Measurements from ENCODE around the gene MAP3K19. TPM values are rescaled to one million over a fixed set of nuclear protein-coding genes. Genes with fewer than 3 reads are reported as not detected.
A peak's percentile ranks its signal among the peaks of the same experiment; 100 is the strongest.

Gene MAP3K19
- total RNA-seq, 1 experiment from 2014 or later = not detected

DNA sequence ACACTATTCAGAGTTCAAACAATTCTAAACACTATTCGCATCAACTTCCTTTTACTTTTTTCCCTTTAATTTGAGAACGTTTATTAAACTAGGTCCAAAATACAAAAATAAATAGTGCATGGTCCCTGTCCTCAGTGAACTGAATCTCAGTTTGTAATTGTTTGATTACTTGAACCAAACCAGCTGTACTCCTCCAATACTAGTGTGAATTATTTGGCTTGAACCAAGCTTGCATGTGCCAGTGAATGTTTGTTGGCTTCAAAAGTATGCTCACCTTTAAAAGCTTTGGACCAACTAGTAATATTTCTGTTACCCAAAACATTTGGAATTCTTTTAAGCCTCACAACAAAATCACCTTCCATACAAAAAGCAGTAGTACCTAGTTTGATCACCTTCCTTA, 113.1 kb downstream of the MAP3K19 start:
- DNase-seq (ENCODE audit: low read depth) = no peak

DNA sequence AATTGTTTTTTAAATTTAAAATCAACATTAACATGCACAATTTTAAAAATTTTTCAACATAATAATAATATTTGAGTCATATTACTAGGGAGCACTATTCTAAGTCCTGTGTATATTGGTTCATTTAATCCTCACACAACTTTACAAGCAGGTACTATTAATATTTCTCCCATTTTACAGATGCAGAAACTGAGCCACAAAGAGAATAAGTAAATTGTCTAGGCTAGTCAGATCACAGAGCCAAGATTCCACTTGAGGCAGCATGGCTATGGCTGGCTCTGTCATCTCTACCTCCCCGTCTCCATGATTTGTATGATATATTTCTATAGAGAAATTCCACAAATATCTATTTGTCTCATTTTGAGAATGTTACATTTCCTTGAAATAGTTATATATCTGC, 113.5 kb downstream of the MAP3K19 start:
- no peak for DNase-seq (ENCODE audit: low read depth)

DNA sequence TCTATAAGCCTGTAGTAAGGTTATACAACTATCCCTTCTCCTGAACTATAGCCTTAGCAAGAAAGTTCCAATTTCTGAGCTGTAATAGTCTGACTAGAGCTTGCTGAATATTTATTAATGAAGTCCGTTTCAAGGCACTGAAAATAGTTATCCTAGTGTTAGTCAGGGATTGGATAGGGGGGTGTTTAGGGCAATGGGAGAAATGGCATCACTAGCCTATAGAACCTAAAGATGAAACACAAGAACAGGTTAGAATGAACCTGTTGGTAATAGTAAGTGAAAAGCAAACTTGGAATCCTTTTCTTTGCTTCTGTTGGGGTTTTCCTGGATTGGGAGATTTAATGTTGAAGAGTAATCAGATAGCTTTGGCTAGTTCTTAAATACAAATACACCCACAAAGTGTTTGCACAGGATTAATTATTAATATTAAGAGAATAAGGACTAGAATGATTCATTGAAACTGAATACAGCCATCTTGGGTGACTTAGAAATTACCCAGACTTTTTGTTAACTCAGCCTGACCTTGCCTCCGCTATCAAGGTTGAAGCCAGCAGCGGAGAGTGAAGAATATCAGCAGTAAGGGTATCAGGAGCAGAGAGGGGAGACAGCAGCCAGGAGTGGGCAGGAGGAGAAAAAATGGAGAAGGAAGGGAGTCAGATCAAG, 114.3 kb downstream of the MAP3K19 start:
- no peak for DNase-seq (ENCODE audit: low read depth)

DNA sequence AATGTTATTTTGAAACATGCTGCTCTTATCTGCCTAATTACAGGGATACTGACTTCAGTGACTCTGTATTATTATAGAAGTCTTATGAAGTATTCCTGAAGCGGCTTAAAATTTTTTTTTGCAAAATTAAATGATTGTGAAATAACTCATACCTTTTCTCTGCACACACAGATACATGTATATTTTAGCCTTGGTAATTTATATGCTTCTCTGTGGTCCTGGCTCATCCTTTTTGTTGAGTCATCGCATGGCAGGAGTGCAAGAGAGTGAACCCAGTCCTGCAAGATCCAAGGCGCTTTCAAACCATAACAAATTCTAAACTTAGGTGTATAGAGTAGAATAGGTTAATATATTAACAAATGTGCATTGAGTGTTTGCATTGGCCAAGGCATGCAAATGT, 120.1 kb downstream of the MAP3K19 start:
- peak; percentile 49 for DNase-seq (ENCODE audit: low read depth)

DNA sequence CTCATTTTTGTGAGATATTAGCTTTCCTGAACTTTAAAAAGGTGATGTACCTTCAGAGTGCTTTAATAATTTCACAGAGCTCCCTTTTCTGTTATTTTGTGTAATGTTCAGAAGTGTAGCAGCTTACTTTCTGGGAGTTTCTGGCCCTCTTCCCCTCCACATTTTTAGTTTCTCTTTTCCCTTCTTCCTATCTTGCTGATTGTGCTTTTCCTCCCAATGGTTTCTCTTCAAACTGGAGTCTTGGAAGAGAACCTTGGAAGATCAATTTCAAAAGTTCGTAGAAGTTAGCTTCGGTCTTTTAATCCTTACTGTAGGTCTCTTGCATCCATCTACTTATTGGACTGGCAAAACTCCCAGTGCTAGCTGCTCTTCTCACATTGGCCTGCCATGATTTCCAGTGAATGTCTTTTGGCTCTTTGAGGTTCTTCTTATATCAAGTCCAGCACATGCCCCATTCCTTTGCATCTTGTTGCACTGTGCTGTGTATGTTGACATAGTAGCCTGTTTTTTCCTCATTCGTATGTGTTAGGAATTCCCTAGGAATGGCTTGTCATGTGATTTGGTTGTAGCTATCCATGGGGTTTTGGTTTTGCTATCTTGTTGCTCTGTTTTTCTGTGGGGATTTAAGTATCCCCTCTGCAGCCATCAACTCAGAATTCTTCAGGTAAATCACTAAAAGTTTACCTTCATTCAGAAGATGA, 120.9 kb downstream of the MAP3K19 start:
- DNase-seq (ENCODE audit: low read depth) = peak; percentile 12

DNA sequence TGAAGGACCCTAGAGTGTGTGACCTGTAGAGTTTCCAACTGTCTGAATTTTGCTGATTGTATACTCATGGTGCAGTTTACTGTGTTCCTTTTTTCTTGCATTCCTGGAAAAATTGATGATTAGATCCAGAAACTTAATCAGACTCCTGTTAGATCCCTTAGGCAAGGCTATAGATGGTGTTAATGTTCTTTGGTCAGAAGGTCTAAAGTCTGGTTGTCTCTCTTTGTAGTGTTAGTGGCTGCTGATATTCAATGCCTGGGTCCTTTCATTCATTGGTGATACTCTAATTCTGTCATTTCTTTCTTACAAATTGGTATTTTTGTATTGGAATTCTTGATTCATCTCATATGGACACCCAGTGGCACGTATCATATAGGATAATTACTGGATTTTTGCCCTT, 122.3 kb downstream of the MAP3K19 start:
- DNase-seq (ENCODE audit: low read depth) = no peak

DNA sequence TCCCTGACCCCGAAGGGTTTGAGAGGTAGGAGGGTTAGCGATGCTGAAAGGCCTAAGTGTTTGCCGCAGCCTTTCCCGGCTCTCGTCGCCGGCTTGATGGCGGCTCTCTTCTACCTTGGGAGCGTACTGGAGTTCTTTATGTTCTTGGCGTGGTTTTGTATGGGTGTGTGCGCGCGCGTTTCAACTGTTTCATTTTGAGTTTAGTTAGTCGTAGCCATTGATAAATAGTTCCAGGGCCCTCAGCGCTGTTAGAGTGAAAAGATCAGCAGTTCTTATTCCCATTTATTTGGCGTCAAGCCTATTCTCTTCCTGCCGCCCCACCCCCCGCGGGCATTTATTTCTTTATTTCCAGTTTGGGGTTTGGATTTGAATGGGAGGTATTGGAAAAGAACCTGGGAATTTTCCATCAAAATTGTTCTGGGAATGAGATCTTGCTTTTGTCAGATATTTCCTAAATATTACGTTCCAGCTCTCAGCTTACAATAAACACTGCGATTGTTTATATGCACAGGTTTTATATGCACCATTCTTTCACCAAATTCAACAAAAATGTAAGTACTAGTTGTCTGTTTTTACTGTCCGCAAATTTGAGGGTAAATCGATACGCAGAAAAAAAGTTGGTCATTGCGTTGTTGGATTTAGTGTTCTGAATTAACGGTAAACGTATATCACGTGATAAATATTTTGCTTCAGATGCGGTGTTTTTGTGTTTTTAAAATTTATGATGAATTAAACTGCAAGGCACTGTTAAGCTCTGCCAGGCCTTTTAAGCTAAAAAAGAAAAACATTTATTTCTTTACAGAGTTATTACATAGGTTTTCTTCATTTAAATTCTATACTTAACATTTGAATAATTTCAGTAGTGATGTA, 127.7 kb downstream of the MAP3K19 start:
- DNase-seq (ENCODE audit: low read depth) = peak; percentile 40

DNA sequence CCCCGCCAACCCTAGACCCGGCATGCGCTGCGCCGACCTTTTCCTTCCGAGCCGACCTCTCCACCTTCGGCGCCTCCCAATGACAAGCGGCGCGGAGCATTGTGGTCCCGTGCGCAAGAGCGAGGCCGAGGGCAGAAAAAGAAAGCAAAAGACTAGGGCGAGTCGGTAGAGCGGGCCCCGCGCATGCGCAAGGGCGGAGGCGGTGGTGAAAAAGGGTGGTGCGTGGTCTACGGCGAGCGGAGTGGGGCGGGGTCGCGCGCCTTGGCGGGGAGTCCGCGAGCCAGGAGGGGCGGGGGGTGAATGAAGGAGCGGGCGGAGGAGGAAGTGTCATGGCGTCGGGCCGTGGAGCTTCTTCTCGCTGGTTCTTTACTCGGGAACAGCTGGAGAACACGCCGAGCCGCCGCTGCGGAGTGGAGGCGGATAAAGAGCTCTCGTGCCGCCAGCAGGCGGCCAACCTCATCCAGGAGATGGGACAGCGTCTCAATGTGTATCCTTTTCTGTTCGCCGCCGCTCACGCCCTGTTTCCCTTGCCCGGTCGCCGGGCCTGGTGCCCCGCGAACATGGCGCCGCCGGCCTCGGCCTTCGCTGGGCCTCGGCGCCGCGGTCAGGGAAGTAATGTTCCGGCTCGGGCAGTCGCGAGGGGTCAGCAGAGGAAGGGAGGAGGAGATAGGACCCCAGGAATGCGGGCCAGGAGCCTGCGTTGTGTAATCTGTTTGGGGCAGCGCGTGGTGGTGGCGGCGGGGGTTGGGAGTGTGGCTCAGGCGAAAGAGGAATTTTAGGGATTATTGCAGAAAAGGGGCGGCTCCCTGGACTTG, 128.5 kb downstream of the MAP3K19 start, which contains the start of gene CCNT2:
Gene CCNT2 (plus strand): TSS at position 297 of the 815 bp plus-strand sequence. CDS start 33 bp downstream, at position 330.
- DNase-seq (ENCODE audit: low read depth) = peak; percentile 99

DNA sequence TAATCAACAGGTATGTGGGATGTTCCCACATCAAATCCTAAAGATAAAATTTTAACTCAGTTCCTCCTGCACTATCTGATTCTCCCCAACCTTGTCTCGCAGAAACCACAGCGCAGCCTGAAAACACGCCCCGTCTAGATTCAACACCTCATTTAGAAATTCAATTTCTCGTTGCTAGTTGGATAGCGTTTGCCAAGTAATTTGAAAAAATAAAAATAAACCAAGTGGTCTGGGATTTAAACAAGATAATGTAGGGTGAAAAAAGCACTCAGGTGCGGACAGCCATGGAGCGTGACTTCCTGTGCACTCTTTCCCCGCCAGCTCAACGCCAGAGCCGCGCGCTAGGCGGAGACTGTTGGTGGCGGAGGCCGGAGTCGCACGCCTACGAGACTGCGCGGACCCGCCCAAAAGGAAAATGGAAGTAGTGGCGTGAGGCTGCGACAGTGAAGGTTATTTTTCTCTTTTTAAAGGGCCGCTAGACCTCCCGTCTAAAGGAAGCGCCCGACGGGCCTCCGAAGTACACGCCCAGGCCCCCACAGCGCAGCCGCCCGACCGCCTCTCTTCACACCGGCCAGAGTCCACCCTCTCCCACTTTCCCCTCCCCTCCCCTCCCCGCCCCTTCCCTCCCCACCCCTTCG, 129.2 kb downstream of the MAP3K19 start:
- no peak for DNase-seq (ENCODE audit: low read depth)

DNA sequence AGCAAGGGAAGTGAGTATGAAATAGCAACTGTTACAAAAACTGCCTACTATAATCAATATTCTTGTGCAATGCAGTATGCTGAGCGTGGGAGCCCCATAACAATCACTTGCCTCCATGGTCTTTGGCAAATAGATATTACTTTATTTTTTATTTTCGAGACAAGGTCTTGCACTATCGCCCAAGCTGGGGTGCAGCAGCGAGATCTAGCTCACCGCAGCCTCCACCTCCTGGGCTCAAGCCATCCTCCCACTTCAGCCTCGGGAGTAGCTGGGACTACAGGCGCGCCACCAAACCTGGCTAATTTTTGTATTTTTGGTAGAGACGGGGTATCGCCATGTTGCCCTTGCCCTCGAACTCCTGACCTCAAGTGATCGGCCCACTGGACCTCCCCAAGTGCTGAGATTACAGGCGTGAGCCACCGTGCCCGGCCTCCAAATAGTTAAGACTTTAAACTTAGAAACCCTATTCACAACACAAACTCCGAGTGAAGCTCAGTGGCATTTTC, 129.8 kb downstream of the MAP3K19 start:
- DNase-seq (ENCODE audit: low read depth) = peak; percentile 21

Other genes starting within 250 kb of the MAP3K19 start
- gene ACMSD, start 208.8 kb downstream of the MAP3K19 start, total RNA-seq (2014; rRNA removed; shearing (Covaris generic)) = not detected in 2 replicates
- gene CCNT2, start 128.6 kb downstream of the MAP3K19 start, total RNA-seq (2014; rRNA removed; shearing (Covaris generic)) = 21.6 and 25.6 TPM in 2 replicates
- gene RAB3GAP1, start 4.8 kb upstream of the MAP3K19 start, total RNA-seq (2014; rRNA removed; shearing (Covaris generic)) = 36.1 and 39.2 TPM in 2 replicates

Data from RPMI7951 (cell line).